ENCODE measurements around the gene TSSC4. TPM values are rescaled to one million over a fixed set of nuclear protein-coding genes. Genes with fewer than 3 reads are reported as not detected.

The TSSC4 gene
- total and polyA plus RNA-seq, 9 of the 15 experiments (the other 6 are each of a cell fraction or from before 2014, with no cell fraction given): 0.41 to 54.2 (median 11.0) TPM

DNA sequence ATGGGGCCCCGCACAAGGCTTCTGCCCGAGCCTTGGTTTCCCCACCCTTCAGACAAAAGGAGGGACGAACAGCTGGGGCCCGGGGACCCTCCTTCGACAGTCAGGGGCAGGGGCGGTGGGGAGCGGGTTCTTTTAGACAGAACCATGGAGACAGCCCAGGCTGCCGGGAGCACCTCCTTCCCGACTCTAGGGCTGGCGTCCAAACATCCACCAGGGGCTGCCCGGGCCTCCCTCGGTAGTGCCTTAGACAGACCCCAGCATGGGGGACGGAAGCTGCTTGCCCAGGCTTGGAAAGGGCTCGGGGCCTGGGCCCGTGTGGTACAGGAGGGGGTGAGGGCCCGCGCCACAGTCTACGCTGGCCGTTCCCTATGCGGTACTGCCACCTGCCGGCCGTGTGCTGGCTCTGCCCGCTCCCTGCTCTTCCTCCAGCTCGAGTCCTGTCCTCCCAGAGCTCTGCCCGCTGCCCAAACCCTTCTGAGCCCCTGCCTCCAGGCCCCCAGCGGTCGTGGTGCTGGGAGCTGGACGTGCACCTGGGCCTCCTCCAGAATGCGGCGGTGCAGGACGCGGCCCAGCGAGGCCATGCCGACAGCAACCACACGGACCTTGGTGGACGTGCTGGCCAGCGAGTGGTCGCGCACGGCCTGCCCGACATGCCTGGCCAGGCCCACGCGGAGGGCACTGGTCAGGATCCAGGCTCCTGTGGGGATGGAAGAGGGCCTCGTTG is 20.1 kb downstream of the TSSC4 start (continued):
- TF ChIP-seq ESRRA (IDR thresholded peaks at IDR 0.05; ENCODE audit: borderline replicate concordance, low read depth) (no peak), KDM1A (IDR thresholded peaks at IDR 0.05) (no peak), DNMT1 (IDR thresholded peaks at IDR 0.05) (no peak), GTF2F1 (IDR thresholded peaks at IDR 0.05; ENCODE audit: low read depth, low read length) (no peak), ZNF551 (CRISPR knock-in tag; IDR thresholded peaks at IDR 0.05) (no peak), L3MBTL2 (IDR thresholded peaks at IDR 0.05) (0 out of 2 replicates have a peak, but pooled peaks have one; percentile 14), PPARD (CRISPR knock-in tag; IDR thresholded peaks at IDR 0.05) (no peak), LCOR (CRISPR knock-in tag; IDR thresholded peaks at IDR 0.05) (no peak), RB1 (IDR thresholded peaks at IDR 0.05; ENCODE audit: low read depth) (peak; percentile 85), SP2 (IDR thresholded peaks at IDR 0.05; ENCODE audit: extremely low read depth, low read depth, low read length, poor library complexity, severe bottlenecking) (no peak)
- TF ChIP-seq, protein P1, sequence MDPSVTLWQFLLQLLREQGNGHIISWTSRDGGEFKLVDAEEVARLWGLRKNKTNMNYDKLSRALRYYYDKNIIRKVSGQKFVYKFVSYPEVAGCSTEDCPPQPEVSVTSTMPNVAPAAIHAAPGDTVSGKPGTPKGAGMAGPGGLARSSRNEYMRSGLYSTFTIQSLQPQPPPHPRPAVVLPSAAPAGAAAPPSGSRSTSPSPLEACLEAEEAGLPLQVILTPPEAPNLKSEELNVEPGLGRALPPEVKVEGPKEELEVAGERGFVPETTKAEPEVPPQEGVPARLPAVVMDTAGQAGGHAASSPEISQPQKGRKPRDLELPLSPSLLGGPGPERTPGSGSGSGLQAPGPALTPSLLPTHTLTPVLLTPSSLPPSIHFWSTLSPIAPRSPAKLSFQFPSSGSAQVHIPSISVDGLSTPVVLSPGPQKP (CRISPR knock-in tag; IDR thresholded peaks at IDR 0.05): no peak
- TF ChIP-seq, protein P2, sequence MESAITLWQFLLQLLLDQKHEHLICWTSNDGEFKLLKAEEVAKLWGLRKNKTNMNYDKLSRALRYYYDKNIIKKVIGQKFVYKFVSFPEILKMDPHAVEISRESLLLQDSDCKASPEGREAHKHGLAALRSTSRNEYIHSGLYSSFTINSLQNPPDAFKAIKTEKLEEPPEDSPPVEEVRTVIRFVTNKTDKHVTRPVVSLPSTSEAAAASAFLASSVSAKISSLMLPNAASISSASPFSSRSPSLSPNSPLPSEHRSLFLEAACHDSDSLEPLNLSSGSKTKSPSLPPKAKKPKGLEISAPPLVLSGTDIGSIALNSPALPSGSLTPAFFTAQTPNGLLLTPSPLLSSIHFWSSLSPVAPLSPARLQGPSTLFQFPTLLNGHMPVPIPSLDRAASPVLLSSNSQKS (CRISPR knock-in tag; IDR thresholded peaks at IDR 0.05): no peak
- TF ChIP-seq, protein P3, sequence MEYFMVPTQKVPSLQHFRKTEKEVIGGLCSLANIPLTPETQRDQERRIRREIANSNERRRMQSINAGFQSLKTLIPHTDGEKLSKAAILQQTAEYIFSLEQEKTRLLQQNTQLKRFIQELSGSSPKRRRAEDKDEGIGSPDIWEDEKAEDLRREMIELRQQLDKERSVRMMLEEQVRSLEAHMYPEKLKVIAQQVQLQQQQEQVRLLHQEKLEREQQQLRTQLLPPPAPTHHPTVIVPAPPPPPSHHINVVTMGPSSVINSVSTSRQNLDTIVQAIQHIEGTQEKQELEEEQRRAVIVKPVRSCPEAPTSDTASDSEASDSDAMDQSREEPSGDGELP (CRISPR knock-in tag; IDR thresholded peaks at IDR 0.05; ENCODE audit: borderline replicate concordance): peak; percentile 26; the same call in 1 of the 2 replicates
- TF ChIP-seq, protein P4, sequence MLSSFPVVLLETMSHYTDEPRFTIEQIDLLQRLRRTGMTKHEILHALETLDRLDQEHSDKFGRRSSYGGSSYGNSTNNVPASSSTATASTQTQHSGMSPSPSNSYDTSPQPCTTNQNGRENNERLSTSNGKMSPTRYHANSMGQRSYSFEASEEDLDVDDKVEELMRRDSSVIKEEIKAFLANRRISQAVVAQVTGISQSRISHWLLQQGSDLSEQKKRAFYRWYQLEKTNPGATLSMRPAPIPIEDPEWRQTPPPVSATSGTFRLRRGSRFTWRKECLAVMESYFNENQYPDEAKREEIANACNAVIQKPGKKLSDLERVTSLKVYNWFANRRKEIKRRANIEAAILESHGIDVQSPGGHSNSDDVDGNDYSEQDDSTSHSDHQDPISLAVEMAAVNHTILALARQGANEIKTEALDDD (IDR thresholded peaks at IDR 0.05): no peak
- TF ChIP-seq, protein P5, sequence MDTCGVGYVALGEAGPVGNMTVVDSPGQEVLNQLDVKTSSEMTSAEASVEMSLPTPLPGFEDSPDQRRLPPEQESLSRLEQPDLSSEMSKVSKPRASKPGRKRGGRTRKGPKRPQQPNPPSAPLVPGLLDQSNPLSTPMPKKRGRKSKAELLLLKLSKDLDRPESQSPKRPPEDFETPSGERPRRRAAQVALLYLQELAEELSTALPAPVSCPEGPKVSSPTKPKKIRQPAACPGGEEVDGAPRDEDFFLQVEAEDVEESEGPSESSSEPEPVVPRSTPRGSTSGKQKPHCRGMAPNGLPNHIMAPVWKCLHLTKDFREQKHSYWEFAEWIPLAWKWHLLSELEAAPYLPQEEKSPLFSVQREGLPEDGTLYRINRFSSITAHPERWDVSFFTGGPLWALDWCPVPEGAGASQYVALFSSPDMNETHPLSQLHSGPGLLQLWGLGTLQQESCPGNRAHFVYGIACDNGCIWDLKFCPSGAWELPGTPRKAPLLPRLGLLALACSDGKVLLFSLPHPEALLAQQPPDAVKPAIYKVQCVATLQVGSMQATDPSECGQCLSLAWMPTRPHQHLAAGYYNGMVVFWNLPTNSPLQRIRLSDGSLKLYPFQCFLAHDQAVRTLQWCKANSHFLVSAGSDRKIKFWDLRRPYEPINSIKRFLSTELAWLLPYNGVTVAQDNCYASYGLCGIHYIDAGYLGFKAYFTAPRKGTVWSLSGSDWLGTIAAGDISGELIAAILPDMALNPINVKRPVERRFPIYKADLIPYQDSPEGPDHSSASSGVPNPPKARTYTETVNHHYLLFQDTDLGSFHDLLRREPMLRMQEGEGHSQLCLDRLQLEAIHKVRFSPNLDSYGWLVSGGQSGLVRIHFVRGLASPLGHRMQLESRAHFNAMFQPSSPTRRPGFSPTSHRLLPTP (IDR thresholded peaks at IDR 0.05; ENCODE audit: borderline replicate concordance, extremely low read depth, insufficient read length): no peak
- TF ChIP-seq, protein P6, sequence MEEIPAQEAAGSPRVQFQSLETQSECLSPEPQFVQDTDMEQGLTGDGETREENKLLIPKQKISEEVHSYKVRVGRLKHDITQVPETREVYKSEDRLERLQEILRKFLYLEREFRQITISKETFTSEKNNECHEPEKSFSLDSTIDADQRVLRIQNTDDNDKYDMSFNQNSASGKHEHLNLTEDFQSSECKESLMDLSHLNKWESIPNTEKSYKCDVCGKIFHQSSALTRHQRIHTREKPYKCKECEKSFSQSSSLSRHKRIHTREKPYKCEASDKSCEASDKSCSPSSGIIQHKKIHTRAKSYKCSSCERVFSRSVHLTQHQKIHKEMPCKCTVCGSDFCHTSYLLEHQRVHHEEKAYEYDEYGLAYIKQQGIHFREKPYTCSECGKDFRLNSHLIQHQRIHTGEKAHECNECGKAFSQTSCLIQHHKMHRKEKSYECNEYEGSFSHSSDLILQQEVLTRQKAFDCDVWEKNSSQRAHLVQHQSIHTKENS (CRISPR knock-in tag; IDR thresholded peaks at IDR 0.05): no peak

Measured in K562 (cell line).